HS-27A (cell line): ENCODE data around the gene BAHCC1.
"Not testable (repeated sequence)": the region's sequence is repeated elsewhere in the genome, so short reads cannot be mapped to it uniquely, and the experiment has no call there.

ENCODE experiments used
- DNase-seq: peaks from one replicate; pipeline ENCODE4 v3.0.0-alpha.2; 2012; ENCODE audit warnings: low read depth, missing footprints

The BAHCC1 gene

GRCh38 chr17:81413497-81414135 is 18.4 kb downstream of the BAHCC1 start:
- no peak for DNase-seq

- DNase-seq, result no peak
Measured at GRCh38 chr17:81414756-81415516, 19.7 kb downstream of the BAHCC1 start.

GRCh38 chr17:81415681-81416080 is 20.4 kb downstream of the BAHCC1 start:
- DNase-seq, result no peak

- DNase-seq, result no peak
Measured at GRCh38 chr17:81416612-81417011, 21.4 kb downstream of the BAHCC1 start.

GRCh38 chr17:81417049-81417878 is 22.0 kb downstream of the BAHCC1 start:
- DNase-seq, result no peak

GRCh38 chr17:81417879-81418709 is 22.8 kb downstream of the BAHCC1 start:
- DNase-seq, result no peak

- DNase-seq, result no peak
Measured at GRCh38 chr17:81418710-81419318, 23.6 kb downstream of the BAHCC1 start.

GRCh38 chr17:81419319-81419885 is 24.1 kb downstream of the BAHCC1 start:
- no peak for DNase-seq

GRCh38 chr17:81419886-81420768 is 24.9 kb downstream of the BAHCC1 start:
- DNase-seq, result no peak

GRCh38 chr17:81420769-81421462 is 25.7 kb downstream of the BAHCC1 start:
- no peak for DNase-seq

GRCh38 chr17:81422776-81423697 is 27.8 kb downstream of the BAHCC1 start:
- DNase-seq, result no peak

- no peak for DNase-seq
Measured at GRCh38 chr17:81423698-81424071, 28.4 kb downstream of the BAHCC1 start.

- DNase-seq, result no peak
Measured at GRCh38 chr17:81424151-81425017, 29.1 kb downstream of the BAHCC1 start.

GRCh38 chr17:81425041-81425440 is 29.8 kb downstream of the BAHCC1 start:
- DNase-seq, result not testable (repeated sequence)

- DNase-seq, result not testable (repeated sequence)
Measured at GRCh38 chr17:81425716-81426392, 30.6 kb downstream of the BAHCC1 start.

GRCh38 chr17:81426393-81427172 is 31.3 kb downstream of the BAHCC1 start:
- no peak for DNase-seq
